Measurements from ENCODE around the gene GPRC5C. TPM values are rescaled to one million over a fixed set of nuclear protein-coding genes. Genes with fewer than 3 reads are reported as not detected.
A peak's percentile ranks its signal among the peaks of the same experiment; 100 is the strongest.

Gene GPRC5C
- total RNA-seq, 1 experiment from 2014 or later = 15.5 TPM

DNA sequence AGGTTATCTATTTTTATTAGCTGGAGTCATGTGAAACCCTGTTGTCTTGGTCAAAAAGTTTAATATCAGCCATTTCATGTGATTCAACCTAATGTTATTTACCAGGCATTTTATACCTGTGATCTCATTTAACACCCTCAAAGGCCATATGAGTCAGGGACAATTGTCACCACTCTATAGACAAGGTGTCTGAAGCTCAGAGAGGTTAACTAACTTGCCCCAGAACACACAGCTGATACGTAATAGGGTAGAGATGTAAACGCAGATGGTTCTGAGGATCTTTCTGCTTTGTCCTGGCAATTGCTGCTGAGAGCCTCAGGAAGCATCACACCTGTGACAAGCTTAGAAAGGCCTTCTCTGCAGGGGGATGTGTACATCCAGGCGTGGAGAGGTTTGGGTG, 39.5 kb downstream of the GPRC5C start:
- Histone ChIP-seq H3K23me2 (ENCODE audit: insufficient read length, low read depth, low read length, poor library complexity, severe bottlenecking) (peaks cover 10% of the 10 kb centered on the region), H3K4ac (ENCODE audit: low read depth, low read length) (no peak overlapping the region), H3K4me1 (ENCODE audit: insufficient read depth, low read length) (no peaks in the 10 kb centered on the region), H4K8ac (replicated peaks; ENCODE audit: insufficient read length, low read depth, low read length) (no peak overlapping the region), H4K91ac (ENCODE audit: insufficient read length, low read depth, low read length) (no peak overlapping the region), H3K56ac (ENCODE audit: insufficient read length, low read depth, low read length) (no peak overlapping the region), H3K4me2 (ENCODE audit: insufficient read depth, insufficient read length, low read length) (no peak overlapping the region), H4K20me1 (ENCODE audit: control insufficient read depth, insufficient read depth, insufficient read length) (no peaks in the 10 kb centered on the region), H3K9ac (ENCODE audit: extremely low read depth, insufficient read length, low read length) (no peak overlapping the region), H3K18ac (ENCODE audit: insufficient read length, low read depth, low read length) (no peak overlapping the region), H2BK15ac (ENCODE audit: low read depth, low read length) (no peak overlapping the region), H2AFZ (ENCODE audit: low read length) (no peak overlapping the region), H2BK12ac (ENCODE audit: insufficient read length, low read depth, low read length) (no peak overlapping the region), H3T11ph (ENCODE audit: low read length) (no peak overlapping the region), H4K5ac (ENCODE audit: insufficient read length, low read depth, low read length) (no peak overlapping the region), H3K23ac (ENCODE audit: insufficient read length, low read depth, low read length) (no peak overlapping the region), H3K14ac (ENCODE audit: insufficient read depth, low read length) (no peak overlapping the region), H2BK120ac (ENCODE audit: low read depth, low read length, poor library complexity, severe bottlenecking) (no peak overlapping the region), H3K27me3 (ENCODE audit: insufficient read depth, low read length) (peaks cover 4% of the 10 kb centered on the region; the same call in 1 of the 2 replicates), H3K79me2 (ENCODE audit: insufficient read depth, low read length) (no peaks in the 10 kb centered on the region), H2BK5ac (ENCODE audit: insufficient read length, low read length) (no peak overlapping the region), H3K9me3 (ENCODE audit: control insufficient read depth, low read depth, low read length) (no peaks in the 10 kb centered on the region), H2BK20ac (ENCODE audit: low read depth, low read length, poor library complexity, severe bottlenecking) (no peak overlapping the region), H2AK5ac (ENCODE audit: insufficient read length, low read length) (no peak overlapping the region), H3K27ac (ENCODE audit: insufficient read length, low read depth, low read length) (no peak overlapping the region), H3K79me1 (ENCODE audit: insufficient read depth, low read depth, low read length, poor library complexity, severe bottlenecking) (no peaks in the 10 kb centered on the region)
- Mint-ChIP-seq H3K4me1 (peaks cover 10 to 11% of the 10 kb centered on the region in 2 experiments), H3K9me3 (peaks cover 15 to 16% of the 10 kb centered on the region in 2 experiments), H3K27me3 (ENCODE audit: low read depth) (peaks cover 17% of the 10 kb centered on the region), H3K36me3 (ENCODE audit: insufficient read depth in 1 of 3, low read depth in 3 of 3) (peaks cover 2 to 5% (median 3%) of the 10 kb centered on the region in 3 experiments; a peak in 6 of 7 replicates), H3K27ac (peak overlapping the region in 1 of 3 experiments; percentile 52; a peak in 1 of 7 replicates), H3K4me3 (no peak overlapping the region)
- TF ChIP-seq CTCF (conservative IDR thresholded peaks at IDR 0.05) = no peak
- no peak for DNase-seq
- no CpG with 5 or more reads among the region's 3 CpGs for WGBS (ENCODE audit: extremely low coverage, insufficient read length, low lambda C conversion rate)

Measured in H9 (cell line).